Measurements from ENCODE around the gene FOXC2.
"Not testable (repeated sequence)": the region's sequence is repeated elsewhere in the genome, so short reads cannot be mapped to it uniquely, and the experiment has no call there.

FOXC2 gene

DNA sequence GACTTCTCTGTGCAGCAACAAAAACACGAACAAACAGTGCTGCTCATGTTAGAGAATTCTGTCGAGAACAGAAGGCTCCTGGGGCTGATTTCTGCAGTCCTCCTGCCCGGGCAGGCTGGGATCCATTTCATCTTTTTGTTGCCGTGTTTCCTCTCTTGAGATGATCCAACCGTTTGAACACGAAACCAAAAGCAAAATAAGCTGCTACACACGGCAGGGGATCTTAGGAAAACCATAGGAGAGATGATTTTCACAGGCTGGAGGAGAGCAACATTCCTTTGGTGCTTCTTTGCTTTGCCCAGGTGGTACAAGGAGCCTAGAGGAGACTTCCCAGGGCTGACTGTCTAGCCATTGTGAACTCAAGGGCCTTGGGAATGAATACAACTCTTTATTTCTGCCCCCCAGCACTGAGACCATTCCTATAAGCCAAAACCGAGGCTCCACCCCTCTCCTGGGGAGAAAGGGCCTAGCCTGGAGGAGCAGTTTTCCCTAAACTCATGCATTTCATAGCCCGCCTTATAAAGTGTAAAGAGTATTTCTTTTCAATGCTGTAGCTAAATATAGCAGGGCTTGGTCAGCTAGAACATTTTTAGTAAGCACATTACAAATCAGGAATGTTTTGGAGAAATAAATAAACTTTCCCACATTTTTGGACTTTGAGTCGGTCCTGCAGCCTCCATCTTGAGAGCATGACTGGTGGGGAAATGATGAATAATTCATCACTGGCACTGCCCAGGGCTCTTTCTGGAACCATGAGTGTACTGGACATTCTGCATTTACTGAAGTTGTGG is 19.4 kb downstream of the FOXC2 start:
- peaks cover 0 to 3% (median 0%) of the 10 kb centered on the region in 5 donors for H3K9me3 ChIP-seq (ENCODE audit: control insufficient read depth in 5 of 5, low read length in 5 of 5)
- no peak overlapping the region for H3K9ac ChIP-seq (ENCODE audit: low read length in 5 of 5)
- H3K27me3 ChIP-seq (ENCODE audit: control insufficient read depth in 5 of 5, insufficient read depth in 4 of 5, low read length in 5 of 5) = peaks cover 0 to 31% (median 14%) of the 10 kb centered on the region in 5 donors
- no peak overlapping the region for H3K4me3 ChIP-seq (ENCODE audit: low read depth in 1 of 5, low read length in 5 of 5)
- no peaks in the 10 kb centered on the region for H3K4me1 ChIP-seq (ENCODE audit: control insufficient read depth in 5 of 5, insufficient read depth in 5 of 5, low read length in 5 of 5)
- H3K36me3 ChIP-seq (ENCODE audit: control insufficient read depth in 5 of 5, insufficient read depth in 5 of 5, low read length in 5 of 5) = no peaks in the 10 kb centered on the region
- no peak overlapping the region for H3K27ac ChIP-seq (ENCODE audit: low read depth, low read length)

DNA sequence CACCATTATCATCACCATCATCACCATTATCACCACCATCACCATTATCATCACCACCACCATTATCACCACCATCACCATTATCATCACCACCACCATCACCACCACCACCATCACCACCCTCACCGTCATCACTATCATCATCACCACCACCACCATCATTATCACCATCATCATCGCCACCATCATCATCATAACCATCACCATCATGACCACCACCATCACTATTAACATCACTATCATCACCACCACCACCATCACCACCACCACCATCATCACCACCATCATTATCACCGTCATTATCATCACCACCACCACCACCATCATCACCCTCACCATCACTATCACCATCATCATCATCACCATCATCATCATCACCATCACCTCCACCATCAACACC is 20.9 kb downstream of the FOXC2 start:
- Histone ChIP-seq H3K4me1 (ENCODE audit: control insufficient read depth in 5 of 5, insufficient read depth in 5 of 5, low read length in 5 of 5) (no peaks in the 10 kb centered on the region), H3K4me3 (ENCODE audit: low read depth in 1 of 5, low read length in 5 of 5) (no peak overlapping the region), H3K9me3 (ENCODE audit: control insufficient read depth in 5 of 5, low read length in 5 of 5) (peaks cover 0 to 3% (median 0%) of the 10 kb centered on the region in 5 donors), H3K27me3 (ENCODE audit: control insufficient read depth in 5 of 5, insufficient read depth in 4 of 5, low read length in 5 of 5) (peaks cover 0 to 30% (median 14%) of the 10 kb centered on the region in 5 donors), H3K27ac (ENCODE audit: low read depth, low read length) (no peak overlapping the region), H3K36me3 (ENCODE audit: control insufficient read depth in 5 of 5, insufficient read depth in 5 of 5, low read length in 5 of 5) (no peaks in the 10 kb centered on the region), H3K9ac (ENCODE audit: low read length in 5 of 5) (no peak overlapping the region)

DNA sequence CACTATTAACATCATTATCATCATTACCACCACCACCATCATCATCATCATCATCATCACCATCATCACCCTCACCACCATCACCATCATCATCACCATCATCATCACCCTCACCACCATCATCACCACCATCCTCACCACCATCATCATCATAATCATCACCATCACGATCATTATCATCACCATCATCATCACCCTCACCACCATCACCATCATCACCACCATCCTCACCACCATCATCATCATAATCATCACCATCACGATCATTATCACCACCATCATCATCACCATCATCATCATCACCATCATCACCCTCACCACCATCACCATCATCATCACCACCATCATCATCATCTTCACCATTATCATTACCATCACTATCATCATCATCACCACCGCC is 21.3 kb downstream of the FOXC2 start:
- H3K4me1 ChIP-seq (ENCODE audit: control insufficient read depth in 5 of 5, insufficient read depth in 5 of 5, low read length in 5 of 5); H3K4me3 ChIP-seq (ENCODE audit: low read depth in 1 of 5, low read length in 5 of 5); H3K27ac ChIP-seq (ENCODE audit: low read depth, low read length); H3K9ac ChIP-seq (ENCODE audit: low read length in 5 of 5); H3K9me3 ChIP-seq (ENCODE audit: control insufficient read depth in 5 of 5, low read length in 5 of 5); H3K36me3 ChIP-seq (ENCODE audit: control insufficient read depth in 5 of 5, insufficient read depth in 5 of 5, low read length in 5 of 5): not testable (repeated sequence)
- H3K27me3 ChIP-seq (ENCODE audit: control insufficient read depth in 5 of 5, insufficient read depth in 4 of 5, low read length in 5 of 5) = peaks cover 0 to 33% (median 14%) of the 10 kb centered on the region in 5 donors

DNA sequence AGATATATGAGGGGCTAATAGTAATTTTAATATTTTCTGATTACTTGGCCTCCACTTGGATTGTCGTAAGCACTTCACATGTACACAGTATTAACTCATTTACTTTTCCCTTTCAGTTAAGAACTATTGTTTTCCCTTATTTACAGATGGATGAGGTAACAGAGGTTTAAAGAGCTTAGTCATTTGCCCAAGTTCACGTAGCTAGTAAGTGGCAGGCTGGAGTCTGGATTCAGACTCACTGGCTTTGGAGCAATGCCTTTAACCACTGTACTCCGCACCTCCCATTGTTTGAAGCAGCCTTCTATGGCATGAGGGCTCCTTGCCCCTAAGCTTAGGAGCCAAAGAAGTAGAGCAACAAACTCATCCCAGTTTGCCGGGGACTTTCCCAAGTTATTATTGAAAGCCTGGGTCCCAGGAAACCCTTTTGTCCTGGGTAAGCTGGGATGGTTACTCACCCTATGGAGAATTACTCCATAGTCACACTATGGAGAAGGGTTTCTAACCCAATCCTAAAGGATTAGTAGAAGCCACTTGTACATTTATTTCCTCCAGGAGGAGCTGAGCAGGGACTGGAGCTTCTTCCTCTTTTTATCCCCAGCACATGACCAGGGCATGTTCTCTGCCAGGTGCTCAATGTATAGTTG is 24.0 kb downstream of the FOXC2 start:
- H3K4me1 ChIP-seq (ENCODE audit: control insufficient read depth in 5 of 5, insufficient read depth in 5 of 5, low read length in 5 of 5) = no peaks in the 10 kb centered on the region
- H3K27me3 ChIP-seq (ENCODE audit: control insufficient read depth in 5 of 5, insufficient read depth in 4 of 5, low read length in 5 of 5) = peaks cover 0 to 33% (median 24%) of the 10 kb centered on the region in 5 donors
- peaks cover 0 to 3% (median 0%) of the 10 kb centered on the region in 5 donors for H3K9me3 ChIP-seq (ENCODE audit: control insufficient read depth in 5 of 5, low read length in 5 of 5)
- no peaks in the 10 kb centered on the region for H3K36me3 ChIP-seq (ENCODE audit: control insufficient read depth in 5 of 5, insufficient read depth in 5 of 5, low read length in 5 of 5)
- no peak overlapping the region for H3K27ac ChIP-seq (ENCODE audit: low read depth, low read length)
- H3K9ac ChIP-seq (ENCODE audit: low read length in 5 of 5) = no peak overlapping the region
- no peak overlapping the region for H3K4me3 ChIP-seq (ENCODE audit: low read depth in 1 of 5, low read length in 5 of 5)

DNA sequence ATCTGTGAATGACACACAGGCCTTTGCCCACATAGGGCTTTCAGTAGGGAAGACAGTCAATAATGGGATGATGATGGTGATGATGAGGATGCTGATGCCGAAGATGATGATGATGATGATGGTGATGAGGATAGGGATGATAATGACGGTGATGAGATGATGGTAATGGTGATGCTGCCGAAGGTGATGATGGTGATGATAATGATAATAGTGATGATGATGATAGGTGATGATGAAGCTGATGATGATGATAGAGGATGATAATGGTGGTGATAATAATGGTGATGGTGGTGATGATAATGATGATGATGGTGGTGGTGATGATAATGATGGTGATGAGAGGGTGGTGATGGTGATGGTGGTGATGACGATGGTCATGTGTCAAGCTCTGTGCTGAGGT is 24.6 kb downstream of the FOXC2 start:
- peaks cover 0 to 3% (median 0%) of the 10 kb centered on the region in 5 donors for H3K9me3 ChIP-seq (ENCODE audit: control insufficient read depth in 5 of 5, low read length in 5 of 5)
- H3K9ac ChIP-seq (ENCODE audit: low read length in 5 of 5) = no peak overlapping the region
- H3K4me3 ChIP-seq (ENCODE audit: low read depth in 1 of 5, low read length in 5 of 5) = no peak overlapping the region
- H3K36me3 ChIP-seq (ENCODE audit: control insufficient read depth in 5 of 5, insufficient read depth in 5 of 5, low read length in 5 of 5) = no peaks in the 10 kb centered on the region
- no peak overlapping the region for H3K27ac ChIP-seq (ENCODE audit: low read depth, low read length)
- no peaks in the 10 kb centered on the region for H3K4me1 ChIP-seq (ENCODE audit: control insufficient read depth in 5 of 5, insufficient read depth in 5 of 5, low read length in 5 of 5)
- H3K27me3 ChIP-seq (ENCODE audit: control insufficient read depth in 5 of 5, insufficient read depth in 4 of 5, low read length in 5 of 5) = peaks cover 2 to 38% (median 30%) of the 10 kb centered on the region in 5 donors

DNA sequence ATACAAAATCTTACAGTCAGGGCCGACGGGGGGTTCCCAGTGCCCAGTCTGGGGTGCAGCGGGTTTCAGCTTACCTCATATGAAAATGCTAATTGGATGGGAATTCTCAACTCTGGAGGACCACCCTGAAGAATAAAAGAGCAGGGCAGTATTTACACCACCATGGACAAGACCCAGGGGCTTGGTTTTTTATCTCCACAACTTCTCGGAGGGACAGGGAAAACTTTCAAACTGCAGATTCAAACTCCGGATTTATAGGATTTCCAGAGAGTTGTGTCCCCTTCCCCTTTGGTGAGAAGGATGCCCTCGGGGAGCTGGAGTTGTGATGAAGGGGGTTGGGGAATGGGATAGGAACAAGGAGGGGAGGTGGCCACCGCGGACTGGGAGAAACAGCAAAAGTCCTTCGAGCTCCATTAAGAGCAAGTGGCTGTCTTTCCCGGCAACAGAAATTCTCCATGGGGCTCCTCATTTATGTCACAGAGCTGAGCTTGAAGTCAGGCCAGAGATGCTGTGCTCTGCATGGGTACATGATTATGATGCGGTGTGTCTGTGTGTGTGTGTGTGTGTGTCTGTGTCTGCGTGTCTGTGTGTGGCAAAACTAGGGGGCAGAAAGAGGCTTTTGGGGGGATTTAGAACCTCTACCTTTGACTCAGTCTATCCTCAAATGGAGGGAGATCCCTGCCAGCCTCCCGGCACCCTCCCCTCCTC is 27.4 kb downstream of the FOXC2 start:
- Histone ChIP-seq H3K27me3 (ENCODE audit: control insufficient read depth in 5 of 5, insufficient read depth in 4 of 5, low read length in 5 of 5) (peaks cover 2 to 51% (median 33%) of the 10 kb centered on the region in 5 donors), H3K4me1 (ENCODE audit: control insufficient read depth in 5 of 5, insufficient read depth in 5 of 5, low read length in 5 of 5) (no peaks in the 10 kb centered on the region)

DNA sequence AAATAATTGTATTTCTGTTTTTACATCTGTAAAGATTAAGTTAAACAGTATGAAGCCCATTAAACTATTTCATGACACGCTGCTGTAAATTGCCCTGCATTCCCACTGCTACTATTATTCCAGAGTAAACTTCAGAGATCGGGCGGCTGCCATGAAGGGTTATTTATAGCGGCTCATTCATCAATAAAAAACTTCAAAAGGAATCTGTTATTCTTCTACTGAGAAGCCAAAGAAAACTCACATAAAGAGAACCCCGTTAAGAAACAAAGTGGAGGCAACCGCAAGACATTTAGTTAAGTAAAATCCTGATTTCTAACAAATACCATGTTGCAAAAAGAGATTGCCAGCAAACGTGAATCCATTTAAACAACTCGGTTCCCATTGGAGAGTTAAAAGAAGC is 28.1 kb downstream of the FOXC2 start:
- H3K9me3 ChIP-seq (ENCODE audit: control insufficient read depth in 5 of 5, low read length in 5 of 5) = no peaks in the 10 kb centered on the region
- H3K27ac ChIP-seq (ENCODE audit: low read depth, low read length) = no peak overlapping the region
- H3K4me1 ChIP-seq (ENCODE audit: control insufficient read depth in 5 of 5, insufficient read depth in 5 of 5, low read length in 5 of 5) = no peaks in the 10 kb centered on the region
- H3K4me3 ChIP-seq (ENCODE audit: low read depth in 1 of 5, low read length in 5 of 5) = no peak overlapping the region
- no peak overlapping the region for H3K9ac ChIP-seq (ENCODE audit: low read length in 5 of 5)
- H3K36me3 ChIP-seq (ENCODE audit: control insufficient read depth in 5 of 5, insufficient read depth in 5 of 5, low read length in 5 of 5) = no peaks in the 10 kb centered on the region
- H3K27me3 ChIP-seq (ENCODE audit: control insufficient read depth in 5 of 5, insufficient read depth in 4 of 5, low read length in 5 of 5) = peaks cover 2 to 47% (median 33%) of the 10 kb centered on the region in 5 donors

More for the DNA sequence above, 27.4 kb downstream of the FOXC2 start:
- Histone ChIP-seq H3K36me3 (ENCODE audit: control insufficient read depth in 5 of 5, insufficient read depth in 5 of 5, low read length in 5 of 5) (no peaks in the 10 kb centered on the region), H3K27ac (ENCODE audit: low read depth, low read length) (no peak overlapping the region), H3K9ac (ENCODE audit: low read length in 5 of 5) (no peak overlapping the region), H3K9me3 (ENCODE audit: control insufficient read depth in 5 of 5, low read length in 5 of 5) (no peaks in the 10 kb centered on the region), H3K4me3 (ENCODE audit: low read depth in 1 of 5, low read length in 5 of 5) (no peak overlapping the region)

DNA sequence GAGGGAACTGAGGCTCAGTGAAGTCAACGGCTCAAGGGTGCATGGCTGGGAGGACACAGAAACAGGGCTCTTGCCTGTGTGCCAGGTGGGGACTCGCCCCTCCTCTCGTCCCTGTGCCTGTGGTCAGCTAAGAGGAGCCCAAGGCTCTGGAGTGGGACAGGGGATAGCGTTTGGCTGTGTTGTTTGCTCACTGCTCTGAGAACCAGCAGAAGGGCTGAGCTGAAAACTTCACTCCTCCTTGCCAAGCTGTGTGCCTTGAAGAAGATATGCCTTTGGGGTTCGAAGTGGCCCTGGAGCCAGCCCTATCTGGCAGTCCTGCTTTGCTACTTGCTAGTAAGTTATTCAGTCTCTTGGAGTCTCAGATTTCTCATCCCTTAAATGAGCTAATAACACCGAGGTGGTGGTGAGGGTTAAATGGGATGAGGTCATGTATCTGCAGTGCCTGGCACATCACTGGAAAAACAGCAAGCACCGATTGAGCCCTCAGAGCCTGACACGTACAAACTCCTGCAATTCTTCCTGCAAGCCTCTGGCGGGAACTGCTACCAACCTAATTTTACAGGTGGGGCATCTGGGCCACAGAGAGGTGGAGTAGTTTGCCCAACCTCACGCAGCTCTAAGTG is 29.5 kb downstream of the FOXC2 start:
- Histone ChIP-seq H3K9me3 (ENCODE audit: control insufficient read depth in 5 of 5, low read length in 5 of 5) (no peaks in the 10 kb centered on the region), H3K36me3 (ENCODE audit: control insufficient read depth in 5 of 5, insufficient read depth in 5 of 5, low read length in 5 of 5) (no peaks in the 10 kb centered on the region), H3K4me1 (ENCODE audit: control insufficient read depth in 5 of 5, insufficient read depth in 5 of 5, low read length in 5 of 5) (no peaks in the 10 kb centered on the region), H3K27ac (ENCODE audit: low read depth, low read length) (no peak overlapping the region), H3K27me3 (ENCODE audit: control insufficient read depth in 5 of 5, insufficient read depth in 4 of 5, low read length in 5 of 5) (peaks cover 2 to 37% (median 31%) of the 10 kb centered on the region in 5 donors), H3K9ac (ENCODE audit: low read length in 5 of 5) (no peak overlapping the region), H3K4me3 (ENCODE audit: low read depth in 1 of 5, low read length in 5 of 5) (no peak overlapping the region)

DNA sequence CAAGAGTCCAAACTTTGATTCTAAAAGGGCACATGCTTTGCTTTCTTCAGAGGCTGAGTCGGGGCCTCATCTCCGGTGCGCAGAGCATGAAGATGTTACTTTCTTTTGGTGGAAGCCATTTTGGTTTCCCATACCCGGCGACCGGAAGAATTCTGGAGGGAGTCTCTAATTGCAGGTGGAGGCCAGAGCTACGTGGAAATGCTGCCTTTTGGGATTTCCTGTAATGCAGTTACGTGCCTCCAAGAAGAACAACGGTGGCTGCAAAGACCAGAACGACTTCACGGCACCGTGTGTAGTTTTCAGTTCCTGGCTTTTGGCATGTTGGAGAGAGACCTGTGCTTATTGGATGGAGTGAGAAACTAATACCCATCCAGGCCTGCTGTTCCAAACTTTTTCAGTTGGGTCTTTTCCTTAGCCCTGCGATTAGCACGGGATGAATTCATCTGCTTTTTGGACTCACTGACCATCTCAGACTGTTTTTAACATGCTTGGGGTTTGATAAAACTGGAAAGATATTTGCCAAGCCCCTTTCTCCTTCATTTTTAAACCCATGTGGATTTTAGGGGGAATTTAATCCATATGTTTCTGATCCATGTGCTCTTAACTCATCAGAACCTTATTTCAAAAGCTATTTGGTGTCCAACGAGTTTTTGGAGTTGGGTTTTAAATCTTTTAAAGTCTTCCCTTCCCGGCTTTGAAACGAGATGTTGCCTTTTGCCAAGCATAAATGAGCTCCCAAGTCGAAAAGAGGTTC is 30.7 kb downstream of the FOXC2 start:
- peaks cover 6 to 37% (median 34%) of the 10 kb centered on the region in 5 donors for H3K27me3 ChIP-seq (ENCODE audit: control insufficient read depth in 5 of 5, insufficient read depth in 4 of 5, low read length in 5 of 5)
- no peak overlapping the region for H3K9ac ChIP-seq (ENCODE audit: low read length in 5 of 5)
- H3K4me3 ChIP-seq (ENCODE audit: low read depth in 1 of 5, low read length in 5 of 5) = no peak overlapping the region
- no peaks in the 10 kb centered on the region for H3K9me3 ChIP-seq (ENCODE audit: control insufficient read depth in 5 of 5, low read length in 5 of 5)
- H3K27ac ChIP-seq (ENCODE audit: low read depth, low read length) = no peak overlapping the region
- no peaks in the 10 kb centered on the region for H3K4me1 ChIP-seq (ENCODE audit: control insufficient read depth in 5 of 5, insufficient read depth in 5 of 5, low read length in 5 of 5)
- H3K36me3 ChIP-seq (ENCODE audit: control insufficient read depth in 5 of 5, insufficient read depth in 5 of 5, low read length in 5 of 5) = no peaks in the 10 kb centered on the region

Data from subcutaneous abdominal adipose tissue (tissue), 5 donors.